NK-92 (cell line): ENCODE measurements around the gene LDLRAD2.
"Not testable (repeated sequence)": the region's sequence is repeated elsewhere in the genome, so short reads cannot be mapped to it uniquely, and the experiment has no call there.

ENCODE experiments used
- DNase-seq: peaks from one replicate; lab custom pipeline; 2025; ENCODE audit not compliant: unreplicated experiment; lab: John Stamatoyannopoulos, UW

Gene LDLRAD2

GRCh38 chr1:21782868-21783678, 29.0 kb upstream of the LDLRAD2 start, which contains the start of gene USP48:
Gene USP48 (minus strand): TSS chr1:21783149. CDS start chr1:21782957, 192 bp downstream.
- DNase-seq: peak; percentile 82

- no peak for DNase-seq
Observed at GRCh38 chr1:21783679-21784603, 28.1 kb upstream of the LDLRAD2 start.

GRCh38 chr1:21785764-21786163, 26.3 kb upstream of the LDLRAD2 start:
- not testable (repeated sequence) for DNase-seq

GRCh38 chr1:21786640-21787039, 25.4 kb upstream of the LDLRAD2 start:
- no peak for DNase-seq

GRCh38 chr1:21793104-21793503, 19.0 kb upstream of the LDLRAD2 start:
- DNase-seq: no peak

GRCh38 chr1:21794656-21795055, 17.4 kb upstream of the LDLRAD2 start:
- no peak for DNase-seq

GRCh38 chr1:21795075-21795474, 17.0 kb upstream of the LDLRAD2 start:
- DNase-seq: no peak

- no peak for DNase-seq
Observed at GRCh38 chr1:21799730-21800129, 12.3 kb upstream of the LDLRAD2 start.

- DNase-seq: no peak
Observed at GRCh38 chr1:21801100-21801499, 11.0 kb upstream of the LDLRAD2 start.

GRCh38 chr1:21804536-21804935, 7.5 kb upstream of the LDLRAD2 start:
- DNase-seq: no peak

GRCh38 chr1:21813542-21813941, 1.5 kb downstream of the LDLRAD2 start:
- no peak for DNase-seq

- DNase-seq: no peak
Observed at GRCh38 chr1:21814241-21814918, 2.3 kb downstream of the LDLRAD2 start.

- no peak for DNase-seq
Observed at GRCh38 chr1:21814981-21815582, 3.0 kb downstream of the LDLRAD2 start.

GRCh38 chr1:21815724-21816321, 3.8 kb downstream of the LDLRAD2 start:
- DNase-seq: no peak

GRCh38 chr1:21816602-21817302, 4.7 kb downstream of the LDLRAD2 start:
- DNase-seq: no peak

GRCh38 chr1:21818656-21819055, 6.6 kb downstream of the LDLRAD2 start:
- no peak for DNase-seq

- DNase-seq: no peak
Observed at GRCh38 chr1:21820597-21821232, 8.7 kb downstream of the LDLRAD2 start.

- no peak for DNase-seq
Observed at GRCh38 chr1:21821385-21822019, 9.4 kb downstream of the LDLRAD2 start.

- DNase-seq: no peak
Observed at GRCh38 chr1:21822349-21822748, 10.3 kb downstream of the LDLRAD2 start.
